Upper lobe of left lung (tissue), 4 donors: Measurements from ENCODE around the gene GOLPH3.

ENCODE experiments used
- POLR2A ChIP-seq, 4 donors: fragments of 450-650 bp; IDR thresholded peaks; one replicate each; pipeline ENCODE4 v1.5.1; 2016 to 2017; ENCODE audit warnings: antibody characterized with exemption in 4 of 4, mild to moderate bottlenecking in 2 of 4
- TF ChIP-seq, protein P1 (sequence below), 6 experiments: fragments of 450-650 bp in 4 of 6; fragments of 200-600 bp in 2 of 6; sonication (generic) in 2 of 6; IDR thresholded peaks; one replicate each; pipeline ENCODE4 v1.5.1; 2016 to 2019; ENCODE audit warnings: antibody characterized with exemption in 6 of 6

DNA sequence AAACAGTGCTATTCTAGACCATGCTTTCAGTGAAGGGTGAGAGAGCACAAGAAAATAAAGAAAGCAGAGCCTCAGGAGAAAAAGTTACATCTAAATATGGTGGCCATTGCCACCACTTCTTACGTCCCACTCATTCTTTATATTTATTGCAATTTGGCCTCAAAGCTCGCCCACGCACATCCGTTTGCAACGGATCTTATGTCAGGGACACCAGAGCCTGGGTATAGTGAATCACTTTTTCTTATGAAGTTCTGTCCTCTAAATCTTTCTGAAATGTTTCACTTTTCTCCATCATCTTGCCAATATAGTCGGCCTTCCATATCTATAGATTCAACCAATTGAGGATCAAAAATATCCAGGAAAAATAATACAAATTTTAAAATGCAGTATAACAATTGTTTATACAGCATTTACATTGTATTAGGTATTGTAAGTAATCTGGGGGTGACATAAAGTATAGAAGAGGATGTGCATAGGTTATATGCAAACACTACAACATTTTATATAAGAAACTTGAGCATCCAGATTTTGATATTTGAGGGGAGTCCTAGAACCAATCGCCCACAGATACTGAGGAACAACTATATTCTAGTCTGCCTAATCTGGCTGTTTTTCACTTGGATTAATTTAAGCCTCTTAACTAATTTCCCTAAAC lies 35.2 kb downstream of the GOLPH3 start:
- TF ChIP-seq, protein P1, sequence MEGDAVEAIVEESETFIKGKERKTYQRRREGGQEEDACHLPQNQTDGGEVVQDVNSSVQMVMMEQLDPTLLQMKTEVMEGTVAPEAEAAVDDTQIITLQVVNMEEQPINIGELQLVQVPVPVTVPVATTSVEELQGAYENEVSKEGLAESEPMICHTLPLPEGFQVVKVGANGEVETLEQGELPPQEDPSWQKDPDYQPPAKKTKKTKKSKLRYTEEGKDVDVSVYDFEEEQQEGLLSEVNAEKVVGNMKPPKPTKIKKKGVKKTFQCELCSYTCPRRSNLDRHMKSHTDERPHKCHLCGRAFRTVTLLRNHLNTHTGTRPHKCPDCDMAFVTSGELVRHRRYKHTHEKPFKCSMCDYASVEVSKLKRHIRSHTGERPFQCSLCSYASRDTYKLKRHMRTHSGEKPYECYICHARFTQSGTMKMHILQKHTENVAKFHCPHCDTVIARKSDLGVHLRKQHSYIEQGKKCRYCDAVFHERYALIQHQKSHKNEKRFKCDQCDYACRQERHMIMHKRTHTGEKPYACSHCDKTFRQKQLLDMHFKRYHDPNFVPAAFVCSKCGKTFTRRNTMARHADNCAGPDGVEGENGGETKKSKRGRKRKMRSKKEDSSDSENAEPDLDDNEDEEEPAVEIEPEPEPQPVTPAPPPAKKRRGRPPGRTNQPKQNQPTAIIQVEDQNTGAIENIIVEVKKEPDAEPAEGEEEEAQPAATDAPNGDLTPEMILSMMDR (IDR thresholded peaks at IDR 0.05) = no peak
- TF ChIP-seq POLR2A (IDR thresholded peaks at IDR 0.05) = no peak
